ENCODE results near the gene AUTS2.

- TF ChIP-seq, protein P1, sequence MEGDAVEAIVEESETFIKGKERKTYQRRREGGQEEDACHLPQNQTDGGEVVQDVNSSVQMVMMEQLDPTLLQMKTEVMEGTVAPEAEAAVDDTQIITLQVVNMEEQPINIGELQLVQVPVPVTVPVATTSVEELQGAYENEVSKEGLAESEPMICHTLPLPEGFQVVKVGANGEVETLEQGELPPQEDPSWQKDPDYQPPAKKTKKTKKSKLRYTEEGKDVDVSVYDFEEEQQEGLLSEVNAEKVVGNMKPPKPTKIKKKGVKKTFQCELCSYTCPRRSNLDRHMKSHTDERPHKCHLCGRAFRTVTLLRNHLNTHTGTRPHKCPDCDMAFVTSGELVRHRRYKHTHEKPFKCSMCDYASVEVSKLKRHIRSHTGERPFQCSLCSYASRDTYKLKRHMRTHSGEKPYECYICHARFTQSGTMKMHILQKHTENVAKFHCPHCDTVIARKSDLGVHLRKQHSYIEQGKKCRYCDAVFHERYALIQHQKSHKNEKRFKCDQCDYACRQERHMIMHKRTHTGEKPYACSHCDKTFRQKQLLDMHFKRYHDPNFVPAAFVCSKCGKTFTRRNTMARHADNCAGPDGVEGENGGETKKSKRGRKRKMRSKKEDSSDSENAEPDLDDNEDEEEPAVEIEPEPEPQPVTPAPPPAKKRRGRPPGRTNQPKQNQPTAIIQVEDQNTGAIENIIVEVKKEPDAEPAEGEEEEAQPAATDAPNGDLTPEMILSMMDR (IDR thresholded peaks at IDR 0.05), result no peak
- TF ChIP-seq POLR2AphosphoS5 (IDR thresholded peaks at IDR 0.05), result no peak
Observed at GRCh38 chr7:70836279-70836678, 1238.0 kb downstream of the AUTS2 start.
